ENCODE measurements around the gene LRRC45. TPM values are rescaled to one million over a fixed set of nuclear protein-coding genes. Genes with fewer than 3 reads are reported as not detected.
A peak's percentile ranks its signal among the peaks of the same experiment; 100 is the strongest.

Gene LRRC45
- total RNA-seq, 2 donors from 2014 or later: 6.1 to 14.2 TPM

DNA sequence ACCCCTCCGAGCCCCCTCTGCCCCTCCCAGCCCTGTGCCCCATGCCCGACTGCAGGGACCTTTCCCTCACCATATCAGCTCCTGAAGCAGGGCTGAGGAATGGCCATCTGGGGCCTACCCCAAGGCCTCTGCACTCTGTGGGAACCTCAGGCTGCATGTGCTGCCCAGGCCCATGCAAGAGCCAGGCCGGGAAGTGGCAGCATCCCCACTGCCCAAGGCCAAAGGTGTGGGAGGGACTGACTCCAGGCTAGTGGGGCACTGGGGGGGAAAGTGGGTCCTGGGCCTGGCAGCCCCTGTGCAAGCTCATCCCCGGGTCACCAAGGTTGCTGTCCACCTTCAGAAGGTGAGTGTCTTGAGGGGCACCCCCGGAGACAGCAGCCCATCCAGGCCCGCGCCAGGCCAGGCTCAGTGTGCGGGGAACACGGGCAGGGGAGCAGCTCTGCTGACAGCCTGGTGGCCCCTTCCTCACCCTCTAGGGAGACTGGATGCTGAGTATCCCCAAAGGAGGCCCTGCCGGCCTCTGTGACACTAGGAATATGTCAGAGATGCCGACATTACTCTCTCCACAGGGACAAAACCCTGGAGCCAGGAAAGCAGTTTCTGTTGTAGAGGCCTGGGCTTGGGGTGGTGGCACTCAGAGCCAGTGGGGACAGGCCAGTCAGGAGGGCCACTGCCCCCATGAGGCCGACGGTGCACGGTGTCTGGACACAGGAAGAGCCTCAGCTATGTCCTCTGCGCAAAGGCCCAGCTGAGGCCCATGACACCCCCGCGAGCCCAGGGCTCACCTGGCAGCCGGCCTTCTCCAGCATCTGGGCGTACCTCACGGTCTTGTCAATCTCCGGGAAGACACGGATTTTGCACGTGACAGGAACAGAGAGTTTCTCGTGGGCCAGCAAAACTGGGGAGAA, 39.2 kb downstream of the LRRC45 start:
- Histone ChIP-seq H3K36me3 (peaks cover 27% of the 10 kb centered on the region), H3K27ac (no peak overlapping the region), H3K27me3 (replicated peaks; ENCODE audit: insufficient read depth) (no peaks in the 10 kb centered on the region), H3K4me1 (ENCODE audit: control insufficient read depth in 1 of 2, low read depth in 2 of 2) (peaks cover 15 to 20% of the 10 kb centered on the region in 2 donors), H3K9me3 (no peaks in the 10 kb centered on the region), H3K4me3 (no peak overlapping the region)
- no peak for TF ChIP-seq CTCF (IDR thresholded peaks at IDR 0.05)
- DNase-seq (ENCODE audit: low spot score) (no peak), ATAC-seq (ENCODE audit: insufficient number of reproducible peaks, low FRiP score, low read depth) (no peak)

DNA sequence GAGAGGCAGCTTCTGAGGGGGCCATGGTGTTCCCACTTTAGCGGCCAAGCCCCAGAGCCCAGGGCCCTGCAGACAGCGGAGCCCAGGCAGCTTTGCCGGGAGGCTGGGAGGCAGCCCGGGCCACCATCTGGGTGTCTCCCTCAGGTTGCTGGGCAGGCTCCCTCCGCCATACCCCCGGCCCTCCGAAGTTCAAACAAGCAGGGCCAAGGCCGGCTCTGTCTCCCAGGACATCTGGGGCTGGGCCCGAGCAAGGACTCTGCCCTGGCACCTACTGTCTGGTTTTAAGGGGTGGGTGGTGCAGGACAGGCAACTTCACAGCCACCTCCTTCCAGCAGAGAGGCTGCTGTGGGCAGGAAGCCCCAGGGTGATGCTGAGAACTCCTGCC, 39.9 kb downstream of the LRRC45 start:
- no peak for TF ChIP-seq CTCF (IDR thresholded peaks at IDR 0.05)
- Histone ChIP-seq H3K36me3 (peaks cover 20% of the 10 kb centered on the region), H3K27ac (no peak overlapping the region), H3K9me3 (no peaks in the 10 kb centered on the region), H3K27me3 (replicated peaks; ENCODE audit: insufficient read depth) (no peaks in the 10 kb centered on the region), H3K4me1 (ENCODE audit: control insufficient read depth in 1 of 2, low read depth in 2 of 2) (peaks cover 15 to 20% of the 10 kb centered on the region in 2 donors), H3K4me3 (no peak overlapping the region)
- DNase-seq (ENCODE audit: low spot score) (no peak), ATAC-seq (ENCODE audit: insufficient number of reproducible peaks, low FRiP score, low read depth) (no peak)

DNA sequence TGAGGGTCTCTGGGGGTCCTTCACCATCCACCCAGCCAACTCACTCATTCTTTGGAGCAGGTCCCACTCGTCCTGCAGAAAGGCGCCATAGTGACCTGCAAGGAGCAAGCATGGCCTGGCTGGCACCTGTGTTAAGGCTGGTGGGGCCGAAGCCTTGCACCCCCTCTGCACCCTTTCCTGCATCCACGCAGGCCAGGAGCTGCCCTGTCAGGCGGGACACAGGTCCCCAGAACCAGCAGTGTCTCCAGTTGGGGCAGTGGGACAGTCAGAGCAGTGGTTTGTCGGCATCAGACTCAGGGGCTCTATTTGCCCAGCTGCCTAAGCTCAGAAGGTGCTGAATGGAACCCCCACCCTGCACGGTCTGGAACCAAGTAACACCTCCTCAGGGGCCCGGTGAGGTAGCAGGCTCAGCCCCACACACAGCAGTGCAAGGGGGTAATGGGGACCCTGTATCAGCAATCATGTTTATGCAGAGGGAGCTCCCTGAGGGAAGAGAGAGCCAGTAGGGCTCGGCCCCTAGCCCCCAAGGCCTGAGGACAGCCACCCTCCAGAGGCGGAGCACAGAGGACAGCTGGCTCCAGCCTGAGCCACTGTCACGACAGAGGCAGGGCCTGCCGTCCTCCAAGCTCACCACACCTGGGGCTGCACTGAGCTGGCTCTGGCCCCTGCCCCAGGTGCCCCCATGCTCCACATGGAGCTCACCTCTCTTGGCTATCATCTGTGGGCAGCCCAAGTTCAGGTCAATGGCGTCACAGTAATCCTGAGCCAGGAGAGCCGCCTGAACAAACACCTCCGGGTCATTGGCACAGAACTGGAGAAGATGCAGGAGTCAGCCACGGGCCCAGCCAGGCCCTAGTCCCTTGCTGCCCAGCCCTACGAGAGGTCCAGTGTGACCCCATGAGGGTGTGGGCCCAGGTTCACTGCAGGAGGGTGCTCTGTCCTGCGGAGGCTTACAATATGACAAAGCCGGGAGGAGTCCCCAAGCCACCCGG, 40.6 kb downstream of the LRRC45 start:
- peaks cover 15 to 20% of the 10 kb centered on the region in 2 donors for H3K4me1 ChIP-seq (ENCODE audit: control insufficient read depth in 1 of 2, low read depth in 2 of 2)
- H3K36me3 ChIP-seq: peaks cover 20% of the 10 kb centered on the region
- no peak for TF ChIP-seq CTCF (IDR thresholded peaks at IDR 0.05)
- no peak overlapping the region for H3K27ac ChIP-seq
- no peak overlapping the region for H3K4me3 ChIP-seq
- no peaks in the 10 kb centered on the region for H3K9me3 ChIP-seq
- ATAC-seq (ENCODE audit: insufficient number of reproducible peaks, low FRiP score, low read depth): no peak
- no peak for DNase-seq (ENCODE audit: low spot score)
- no peaks in the 10 kb centered on the region for H3K27me3 ChIP-seq (replicated peaks; ENCODE audit: insufficient read depth)

DNA sequence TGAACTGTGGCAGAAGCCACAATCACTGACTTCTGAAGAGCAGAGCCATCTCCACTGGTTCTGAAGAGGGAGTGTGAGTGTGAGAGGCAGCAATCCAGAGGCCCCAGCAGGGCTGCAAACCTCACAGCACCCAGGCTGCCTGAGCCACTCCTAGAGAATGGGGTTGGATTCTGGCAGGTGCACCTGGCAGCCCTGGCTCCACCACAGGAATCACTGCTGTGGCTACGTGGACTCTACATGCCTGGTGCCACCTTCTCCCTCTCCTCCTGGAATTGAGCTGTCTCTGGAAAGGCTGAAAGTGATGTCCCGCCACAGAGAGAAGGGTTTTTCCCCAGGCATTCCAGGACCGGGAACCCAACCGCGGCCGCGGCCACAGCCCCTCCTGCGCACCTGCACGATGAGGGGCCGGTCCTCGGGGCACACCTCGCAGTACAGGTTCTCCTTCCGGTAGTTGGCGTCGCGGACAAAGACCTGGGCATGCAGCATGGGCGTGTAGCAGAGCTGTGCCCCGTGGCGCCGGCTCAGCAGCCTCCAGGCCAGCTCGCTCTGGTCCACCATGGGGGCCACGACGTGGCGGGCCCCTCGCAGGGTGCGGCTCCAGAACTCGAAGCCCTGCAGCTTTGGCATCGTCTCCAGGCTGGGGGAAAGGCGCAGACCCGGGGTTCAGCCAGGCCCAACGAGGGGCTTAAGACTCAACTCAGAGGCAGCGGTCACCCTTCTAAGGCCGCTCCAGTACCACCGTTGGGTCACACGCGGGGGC, 41.5 kb downstream of the LRRC45 start:
- peak overlapping the region; percentile 93 for H3K4me3 ChIP-seq
- no peaks in the 10 kb centered on the region for H3K27me3 ChIP-seq (replicated peaks; ENCODE audit: insufficient read depth)
- DNase-seq (ENCODE audit: low spot score): no peak
- H3K36me3 ChIP-seq: peaks cover 20% of the 10 kb centered on the region
- peaks cover 15 to 20% of the 10 kb centered on the region in 2 donors for H3K4me1 ChIP-seq (ENCODE audit: control insufficient read depth in 1 of 2, low read depth in 2 of 2)
- ATAC-seq (ENCODE audit: insufficient number of reproducible peaks, low FRiP score, low read depth): no peak
- H3K27ac ChIP-seq: peak overlapping the region; percentile 69 to 80
- no peak for TF ChIP-seq CTCF (IDR thresholded peaks at IDR 0.05)
- no peaks in the 10 kb centered on the region for H3K9me3 ChIP-seq
